Peyer's patch (tissue), 4 donors: ENCODE measurements around the gene SWT1.
"Not testable (repeated sequence)": the region's sequence is repeated elsewhere in the genome, so short reads cannot be mapped to it uniquely, and the experiment has no call there.

Experiments used
- CTCF ChIP-seq, 6 experiments: fragments of 450-650 bp in 4 of 6; fragments of 200-600 bp in 2 of 6; sonication (generic) in 1 of 6; IDR thresholded peaks; one replicate each; pipeline ENCODE4 v1.5.1; 2017 to 2019; ENCODE audit warnings: antibody characterized with exemption in 6 of 6, mild to moderate bottlenecking in 3 of 6, moderate library complexity in 1 of 6
- POLR2A ChIP-seq, 2 donors: fragments of 450-650 bp; IDR thresholded peaks; one replicate each; pipeline ENCODE4 v1.5.1; 2017; ENCODE audit warnings: antibody characterized with exemption in 2 of 2, mild to moderate bottlenecking in 2 of 2, moderate library complexity in 2 of 2

GRCh38 chr1:185257116-185257949 lies 100.4 kb downstream of the SWT1 start:
- not testable (repeated sequence) for TF ChIP-seq CTCF, POLR2A (IDR thresholded peaks at IDR 0.05)
